ENCODE measurements around the gene LASP1.

GRCh38 chr17:38844261-38844757 is 25.5 kb upstream of the LASP1 start:
- TF ChIP-seq CTCF (conservative IDR thresholded peaks at IDR 0.05; ENCODE audit: low read depth in 2 of 2) (no peak), EZH2phosphoT487 (IDR thresholded peaks at IDR 0.05; ENCODE audit: unreplicated experiment) (no peak), JUNB (IDR thresholded peaks at IDR 0.05; ENCODE audit: unreplicated experiment) (no peak), POLR2AphosphoS5 (IDR thresholded peaks at IDR 0.05; ENCODE audit: low read depth) (no peak), NANOG (IDR thresholded peaks at IDR 0.05; ENCODE audit: borderline replicate concordance) (no peak), REST (IDR thresholded peaks at IDR 0.05; ENCODE audit: unreplicated experiment) (no peak), ZNF331 (CRISPR knock-in tag; IDR thresholded peaks at IDR 0.05; ENCODE audit: low read depth) (no peak)

Data from GM23338 (cell line).